GM12878 (cell line): ENCODE measurements around the gene NOC4L. TPM values are rescaled to one million over a fixed set of nuclear protein-coding genes. Genes with fewer than 3 reads are reported as not detected.

Experiments used
- ATAC-seq: fragments of 200-7000 bp; cut with Tn5 transposase; 3 replicates; pipeline ENCODE4 v1.9.1; 2020; ENCODE audit warnings: mild to moderate bottlenecking, moderate library complexity
- BruUV-seq: library from RNA; stranded (reverse); fragments of 400-500 nt; replicated peaks from 2 replicates; lab custom pipeline; 2021; lab: Mats Ljungman, UMichigan
- CTCF ChIA-PET: fragments of 300-600 bp; sonication (Branson Sonifier 250); formaldehyde crosslinking; extraction: SDS; loops from one replicate; lab custom pipeline; 2021; ENCODE audit warnings: inconsistent platforms; lab: Yijun Ruan, JAX
- POLR2A ChIA-PET: fragments of 350-600 bp; formaldehyde crosslinking; extraction: SDS; loops from one replicate; lab custom pipeline; 2021; ENCODE audit warnings: inconsistent platforms; lab: Charles Lee
- RAD21 ChIA-PET: fragments of 300-600 bp; sonication (Branson Sonifier 250); formaldehyde crosslinking; loops from one replicate; lab custom pipeline; 2023; ENCODE audit warnings: antibody characterized with exemption; ENCODE audit not compliant: unreplicated experiment; lab: Charles Lee
- SMC1A ChIA-PET: fragments of 300-600 bp; sonication (Branson Sonifier 250); formaldehyde crosslinking; loops from one replicate; lab custom pipeline; 2023; ENCODE audit not compliant: unreplicated experiment, uncharacterized antibody; lab: Charles Lee
- DNase-seq: peaks from one replicate; pipeline ENCODE4 v3.0.0-alpha.2; 2011; ENCODE audit warnings: low read depth, low spot score
- FAIRE-seq: peaks from 3 replicates; lab custom pipeline; 2011; peaks lifted over from hg19 to GRCh38; lab: Jason Lieb, UNC
- H2AFZ ChIP-seq: 2 replicates; pipeline ENCODE4 v1.6.0; 2011; ENCODE audit warnings: low read depth, low read length, control low read depth; ENCODE audit not compliant: control insufficient read depth
- H3K27ac ChIP-seq: 2 replicates; pipeline ENCODE4 v1.5.1; 2011; ENCODE audit warnings: control low read depth; ENCODE audit not compliant: control insufficient read depth, insufficient read depth
- H3K27me3 ChIP-seq, 2 experiments: replicated peaks in 1 of 2; 2 replicates each; pipeline versions ENCODE4 v1.6.0 to v1.6.1; 2011; ENCODE audit warnings: low read length in 1 of 2; ENCODE audit not compliant: control insufficient read depth in 2 of 2, insufficient read depth in 2 of 2
- H3K36me3 ChIP-seq, 2 experiments: 2 replicates each; pipeline ENCODE4 v1.5.1; 2011; ENCODE audit warnings: low read length in 1 of 2; ENCODE audit not compliant: control insufficient read depth in 2 of 2, insufficient read depth in 2 of 2
- H3K4me1 ChIP-seq: 2 replicates; pipeline ENCODE4 v1.6.1; 2011; ENCODE audit warnings: mild to moderate bottlenecking, low read length, moderate library complexity, mixed read lengths; ENCODE audit not compliant: control insufficient read depth, insufficient read depth
- H3K4me2 ChIP-seq: 2 replicates; pipeline ENCODE4 v1.6.0; 2011; ENCODE audit warnings: control low read depth; ENCODE audit not compliant: control insufficient read depth, insufficient read depth
- H3K4me3 ChIP-seq: fragments of 200-600 bp; sonication (generic); 2 replicates; pipeline ENCODE4 v1.5.1; 2016
- H3K79me2 ChIP-seq: 2 replicates; pipeline ENCODE4 v1.6.0; 2011; ENCODE audit warnings: low read length; ENCODE audit not compliant: control insufficient read depth, insufficient read depth
- H3K9ac ChIP-seq: 2 replicates; pipeline ENCODE4 v1.8.0; 2011; ENCODE audit warnings: low read length, control low read depth, mixed read lengths; ENCODE audit not compliant: control insufficient read depth, insufficient read depth
- H3K9me3 ChIP-seq: replicated peaks from 3 replicates; pipeline ENCODE4 v1.5.1; 2011; ENCODE audit warnings: mild to moderate bottlenecking, low read length; ENCODE audit not compliant: control insufficient read depth, insufficient read depth
- H4K20me1 ChIP-seq: 2 replicates; pipeline ENCODE4 v1.6.0; 2011; ENCODE audit not compliant: control insufficient read depth, insufficient read depth
- HDGF ChIP-seq: fragments of 450-650 bp; IDR thresholded peaks from 2 replicates; pipeline ENCODE4 v1.6.1; 2016; ENCODE audit warnings: antibody characterized with exemption
- KLF5 ChIP-seq: fragments of 450-650 bp; IDR thresholded peaks from 2 replicates; pipeline ENCODE4 v1.6.1; 2014; ENCODE audit warnings: mild to moderate bottlenecking; ENCODE audit not compliant: partially characterized antibody
- MTA3 ChIP-seq: IDR thresholded peaks from 2 replicates; pipeline ENCODE4 v1.6.1; 2012; ENCODE audit warnings: low read length, inconsistent platforms, borderline replicate concordance
- PAX8 ChIP-seq: fragments of 450-650 bp; IDR thresholded peaks from 2 replicates; pipeline ENCODE4 v1.6.1; 2017; ENCODE audit warnings: mild to moderate bottlenecking, moderate library complexity
- SPI1 ChIP-seq: IDR thresholded peaks from 2 replicates; pipeline ENCODE4 v1.6.1; 2011; ENCODE audit warnings: low read depth, mild to moderate bottlenecking, low read length, moderate library complexity, borderline replicate concordance; ENCODE audit not compliant: insufficient read depth
- WGBS: methylation state at CpG from one replicate; pipeline ENCODE4 v1.1.6; 2016; ENCODE audit warnings: low lambda C conversion rate; ENCODE audit not compliant: insufficient replicate concordance, insufficient coverage; ENCODE audit errors: missing lambda C conversion rate; 5-methylcytosine and 5-hydroxymethylcytosine counted together
- in situ Hi-C: fragments of 300-500 bp; cut with MboI; formaldehyde crosslinking; loops from 9 replicates; pipeline ENCODE4 v1.14.3; 2018; ENCODE audit warnings: mixed read lengths
- intact Hi-C: fragments of 100-400 bp; cut with micrococcal nuclease; formaldehyde crosslinking; loops from one replicate; pipeline ENCODE4 v1.14.2; 2022; ENCODE audit not compliant: unreplicated experiment
- polyA plus RNA-seq, 11 experiments: library from polyadenylated mRNA; depleted of rRNA in 4 of 11; unstranded in 6 of 11; stranded (reverse) in 5 of 11; fragments of >200 nt; fragmentation: Nextera tagmentation in 4 of 11; fragmentation: Illumina TruSeq in 1 of 11; extraction: Ambion mirVana in 4 of 11; extraction: Trizol in 1 of 11; gene quantifications; 1 replicate in 1 of 11; 2 replicates in 10 of 11; pipeline versions ENCODE4 v1.2.1 to v1.2.3, GENCODE V29; 2011 to 2016; ENCODE audit warnings: inconsistent platforms in 2 of 11, missing spikeins in 2 of 11, low read depth in 1 of 11
- total RNA-seq, 4 experiments: library from RNA; depleted of rRNA in 3 of 4; stranded (reverse); fragments of >200 nt in 3 of 4; fragmentation: Illumina TruSeq in 1 of 4; extraction: Trizol in 1 of 4; gene quantifications; 2 replicates each; pipeline versions ENCODE4 v1.2.1 to v1.2.3, GENCODE V29; 2013 to 2021
- TF ChIP-seq, protein P1 (sequence below): IDR thresholded peaks from 2 replicates; pipeline ENCODE4 v1.6.1; 2012; ENCODE audit warnings: low read depth, low read length, improper control_type of control experiment

NOC4L gene
- total and polyA plus RNA-seq, 10 of the 15 experiments (the other 5 are each of a cell fraction or from before 2014, with no cell fraction given): 0.72 to 68.2 (median 15.2) TPM

DNA sequence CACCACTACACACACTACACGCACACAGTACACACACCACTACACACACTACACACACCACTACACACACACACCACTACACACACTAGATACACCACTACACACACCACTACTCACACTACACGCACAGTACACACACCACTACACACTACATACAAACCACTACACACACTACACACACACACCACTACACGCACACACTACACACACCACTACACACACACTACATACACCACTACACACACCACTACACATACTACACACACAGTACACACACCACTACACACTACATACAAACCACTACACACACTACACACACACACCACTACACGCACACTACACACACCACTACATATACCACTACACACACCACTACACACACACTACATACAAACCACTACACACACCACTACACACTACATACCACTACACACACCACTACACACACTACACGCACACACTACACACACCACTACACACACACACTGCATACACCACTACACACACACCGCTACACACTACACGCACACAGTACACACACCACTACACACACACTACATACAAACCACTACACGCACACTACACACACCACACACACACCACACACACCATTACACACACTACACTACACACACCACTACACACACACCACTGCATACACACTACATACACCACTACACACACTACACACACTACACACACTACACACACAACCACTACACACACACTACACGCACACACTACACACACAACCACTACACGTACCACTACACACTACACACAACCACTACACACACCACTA, 11.7 kb downstream of the NOC4L start:
- no TSS peak for BruUV-seq
- intact Hi-C loops (loop anchor here (2.0 kb wide), 2 partner anchors 63 to 259 kb away; no protein-coding TSS in a partner anchor), in situ Hi-C loops (no loop called here)
- peaks cover 3% of the 10 kb centered on the region; the same call in 1 of the 2 replicates for H4K20me1 ChIP-seq
- 94% methylated on average over 9 of the region's 10 CpGs for WGBS
- ChIA-PET POLR2A (no interaction called here), RAD21 (no interaction called here), CTCF (no interaction called here), SMC1A (no interaction called here)
- no peaks in the 10 kb centered on the region for H3K4me1 ChIP-seq
- no peaks in the 10 kb centered on the region for H3K79me2 ChIP-seq
- H3K27me3 ChIP-seq: no peaks in the 10 kb centered on the region
- ATAC-seq (no peak), FAIRE-seq (peak; percentile 71), DNase-seq (no peak)
- peaks cover 3 to 12% of the 10 kb centered on the region in 2 experiments for H3K36me3 ChIP-seq
- no peak overlapping the region for H3K4me2 ChIP-seq
- H2AFZ ChIP-seq: no peak overlapping the region
- no peak overlapping the region for H3K27ac ChIP-seq
- no peak overlapping the region for H3K4me3 ChIP-seq
- H3K9me3 ChIP-seq: peaks cover 8% of the 10 kb centered on the region
- no peak overlapping the region for H3K9ac ChIP-seq
- TF ChIP-seq MTA3 (no peak), SPI1 (no peak), HDGF (peak; percentile 58; the same call in 1 of the 2 replicates)

DNA sequence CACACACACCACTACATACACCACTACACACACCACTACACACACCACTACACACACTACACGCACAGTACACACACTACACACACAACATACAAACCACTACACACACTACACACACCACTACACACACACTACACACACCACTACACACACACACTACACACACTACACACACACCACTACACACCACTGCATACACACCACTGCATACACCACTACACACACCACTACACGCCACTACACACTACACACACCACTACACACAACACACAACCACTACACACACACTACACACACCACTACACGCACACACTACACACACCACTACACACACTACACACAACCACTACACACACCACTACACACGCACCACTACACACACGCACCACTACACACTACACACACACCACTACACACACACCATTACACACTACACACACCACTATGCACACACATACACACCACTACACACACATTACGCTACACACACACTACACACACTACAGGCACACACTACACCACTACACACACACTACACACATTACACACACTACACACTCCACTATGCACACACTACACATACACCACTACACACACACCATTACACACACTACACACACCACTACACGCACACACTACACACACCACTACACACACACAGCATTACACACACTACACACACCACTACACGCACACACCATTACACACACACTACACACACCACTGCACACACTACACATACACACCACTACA, 12.5 kb downstream of the NOC4L start:
- Histone ChIP-seq H3K36me3 (peaks cover 3 to 10% of the 10 kb centered on the region in 2 experiments), H4K20me1 (peaks cover 3% of the 10 kb centered on the region; the same call in 1 of the 2 replicates), H3K9ac (no peak overlapping the region), H2AFZ (no peak overlapping the region)
- no peak for DNase-seq
- ChIA-PET SMC1A (no interaction called here), POLR2A (no interaction called here)
- in situ Hi-C loops: no loop called here
- whole genome bisulfite sequencing: 78% methylated on average over 8 of the region's 8 CpGs
- TF ChIP-seq MTA3 (0 out of 2 replicates have a peak, but pooled peaks have one; percentile 23), KLF5 (no peak), PAX8 (no peak), HDGF (peak; percentile 51)
- TF ChIP-seq, protein P1, sequence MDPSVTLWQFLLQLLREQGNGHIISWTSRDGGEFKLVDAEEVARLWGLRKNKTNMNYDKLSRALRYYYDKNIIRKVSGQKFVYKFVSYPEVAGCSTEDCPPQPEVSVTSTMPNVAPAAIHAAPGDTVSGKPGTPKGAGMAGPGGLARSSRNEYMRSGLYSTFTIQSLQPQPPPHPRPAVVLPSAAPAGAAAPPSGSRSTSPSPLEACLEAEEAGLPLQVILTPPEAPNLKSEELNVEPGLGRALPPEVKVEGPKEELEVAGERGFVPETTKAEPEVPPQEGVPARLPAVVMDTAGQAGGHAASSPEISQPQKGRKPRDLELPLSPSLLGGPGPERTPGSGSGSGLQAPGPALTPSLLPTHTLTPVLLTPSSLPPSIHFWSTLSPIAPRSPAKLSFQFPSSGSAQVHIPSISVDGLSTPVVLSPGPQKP: no peak
- TF ChIP-seq, all 136 proteins: peak for 2
- peak; percentile 73 for FAIRE-seq
- Histone ChIP-seq H3K4me1 (no peaks in the 10 kb centered on the region), H3K27me3 (no peaks in the 10 kb centered on the region), H3K27ac (no peak overlapping the region), H3K79me2 (no peaks in the 10 kb centered on the region), H3K4me2 (no peak overlapping the region), H3K4me3 (no peak overlapping the region), H3K9me3 (peaks cover 8% of the 10 kb centered on the region)
- ATAC-seq: no peak
- RAD21 ChIA-PET: no interaction called here
- CTCF ChIA-PET: no interaction called here
- intact Hi-C loops: no loop called here
- BruUV-seq: no TSS peak
